MV-4-11 (cell line): ENCODE measurements around the gene TIPRL.

ENCODE experiments used
- DNase-seq: peaks from one replicate; lab custom pipeline; 2025; lab: John Stamatoyannopoulos, UW

Gene TIPRL

GRCh38 chr1:168213349-168213748 lies 34.6 kb downstream of the TIPRL start:
- DNase-seq: no peak

DNA sequence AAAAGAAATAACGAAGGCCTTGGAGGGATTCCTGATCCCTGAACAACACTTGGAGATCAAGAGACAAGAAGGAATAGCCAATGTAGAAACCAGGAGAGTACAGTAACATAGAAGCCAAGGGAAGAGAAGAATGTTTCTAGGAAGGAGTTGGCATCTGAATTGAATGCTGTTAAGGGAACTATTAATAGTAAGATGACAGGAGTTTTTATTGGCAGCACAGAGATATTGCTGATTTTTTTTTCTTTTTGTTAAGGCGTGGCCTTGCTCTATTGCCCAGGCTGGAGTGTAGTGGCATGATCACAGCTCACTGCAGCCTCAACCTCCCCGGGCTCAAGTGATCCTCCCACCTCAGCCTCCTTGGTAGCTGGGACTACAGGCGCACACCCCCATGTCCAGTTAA lies 37.4 kb downstream of the TIPRL start:
- DNase-seq: no peak

GRCh38 chr1:168217664-168218063 lies 38.9 kb downstream of the TIPRL start:
- no peak for DNase-seq

- DNase-seq: no peak
Measured at GRCh38 chr1:168218658-168219057, 39.9 kb downstream of the TIPRL start.

GRCh38 chr1:168220470-168220871 lies 41.7 kb downstream of the TIPRL start:
- peak; percentile 57 for DNase-seq

DNA sequence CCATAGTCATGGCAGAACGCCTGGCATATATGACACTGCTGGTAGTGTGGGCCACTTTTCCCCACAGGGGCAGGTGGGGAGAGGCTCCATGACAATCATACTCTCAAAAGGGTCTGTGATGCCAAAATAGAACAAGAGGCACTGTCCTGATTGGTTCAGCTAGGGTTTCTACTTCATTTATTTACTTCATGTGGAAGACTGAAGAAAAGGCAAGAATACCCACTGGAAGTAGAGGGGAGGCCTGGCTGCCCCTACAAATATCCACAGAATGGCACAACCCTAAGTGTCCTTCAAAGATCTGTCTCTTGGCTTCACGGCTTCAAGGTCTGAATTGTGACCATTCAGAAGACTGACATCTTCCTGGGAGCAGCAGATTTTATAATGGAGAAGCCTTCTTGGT lies 42.5 kb downstream of the TIPRL start:
- no peak for DNase-seq

GRCh38 chr1:168223261-168223660 lies 44.5 kb downstream of the TIPRL start:
- no peak for DNase-seq

DNA sequence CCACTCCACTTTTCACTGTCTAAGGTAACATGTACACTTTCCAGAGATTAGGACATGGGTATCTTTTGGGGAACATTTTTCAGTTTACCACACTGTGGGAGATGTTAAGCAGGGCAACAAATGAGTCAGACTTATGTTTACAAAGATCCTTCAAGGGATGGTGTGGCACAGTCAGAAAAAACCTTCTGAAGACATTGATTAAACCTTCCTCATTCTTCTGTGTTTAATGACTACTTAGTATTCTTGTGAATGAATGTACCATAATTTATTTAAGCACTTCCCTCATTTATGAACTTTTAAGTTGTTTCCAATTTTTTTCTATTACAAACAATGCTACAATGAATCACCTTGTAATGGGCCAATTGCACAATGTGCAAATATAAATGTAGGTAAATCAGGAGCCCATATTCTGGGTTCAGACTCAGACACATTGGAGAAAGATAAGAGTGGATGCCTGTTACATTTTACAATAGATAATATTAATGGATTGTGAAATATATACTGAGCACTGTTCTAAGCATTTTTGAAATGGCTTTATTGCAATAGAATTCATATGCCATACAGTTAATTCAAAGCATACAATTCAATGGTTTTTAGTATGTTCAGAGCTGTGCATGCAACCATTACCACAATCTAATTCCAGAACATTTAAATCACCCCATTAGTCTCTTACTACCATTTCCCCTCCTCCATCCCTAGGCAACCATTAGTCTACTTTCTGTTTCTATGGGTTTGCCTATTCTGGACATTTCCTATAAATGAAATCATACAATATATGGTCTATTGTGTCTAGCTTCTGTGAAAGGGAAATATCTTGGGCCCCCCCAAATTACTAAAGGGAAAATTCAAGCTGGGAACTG lies 45.1 kb downstream of the TIPRL start:
- no peak for DNase-seq

GRCh38 chr1:168224991-168225390 lies 46.2 kb downstream of the TIPRL start:
- no peak for DNase-seq

GRCh38 chr1:168225476-168226190 lies 46.9 kb downstream of the TIPRL start, which contains the start of gene SFT2D2:
Gene SFT2D2 (plus strand): TSS chr1:168226004. CDS start chr1:168226080, 76 bp downstream.
- DNase-seq: peak; percentile 71

GRCh38 chr1:168227620-168228019 lies 48.9 kb downstream of the TIPRL start:
- DNase-seq: no peak

- DNase-seq: no peak
Measured at GRCh38 chr1:168229893-168230292, 51.1 kb downstream of the TIPRL start.

DNA sequence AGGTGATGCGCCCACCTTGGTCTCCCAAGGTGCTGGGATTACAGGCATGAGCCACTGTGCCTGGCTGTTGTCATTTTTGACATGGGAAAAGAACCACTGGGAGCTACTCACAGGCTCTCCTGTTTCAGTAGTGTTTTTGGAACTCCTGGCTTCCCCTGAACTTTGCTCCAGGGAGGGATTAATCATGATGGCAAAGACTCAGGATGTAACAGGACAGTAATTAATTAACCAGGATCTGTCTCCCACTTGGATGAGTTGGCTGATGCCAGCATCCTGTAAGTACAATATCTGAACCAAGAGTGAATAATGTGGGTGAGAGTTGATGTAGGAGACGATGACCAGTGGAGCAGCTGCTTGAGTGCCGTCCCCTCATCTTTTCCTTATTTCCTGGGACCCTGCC lies 51.9 kb downstream of the TIPRL start:
- no peak for DNase-seq

DNA sequence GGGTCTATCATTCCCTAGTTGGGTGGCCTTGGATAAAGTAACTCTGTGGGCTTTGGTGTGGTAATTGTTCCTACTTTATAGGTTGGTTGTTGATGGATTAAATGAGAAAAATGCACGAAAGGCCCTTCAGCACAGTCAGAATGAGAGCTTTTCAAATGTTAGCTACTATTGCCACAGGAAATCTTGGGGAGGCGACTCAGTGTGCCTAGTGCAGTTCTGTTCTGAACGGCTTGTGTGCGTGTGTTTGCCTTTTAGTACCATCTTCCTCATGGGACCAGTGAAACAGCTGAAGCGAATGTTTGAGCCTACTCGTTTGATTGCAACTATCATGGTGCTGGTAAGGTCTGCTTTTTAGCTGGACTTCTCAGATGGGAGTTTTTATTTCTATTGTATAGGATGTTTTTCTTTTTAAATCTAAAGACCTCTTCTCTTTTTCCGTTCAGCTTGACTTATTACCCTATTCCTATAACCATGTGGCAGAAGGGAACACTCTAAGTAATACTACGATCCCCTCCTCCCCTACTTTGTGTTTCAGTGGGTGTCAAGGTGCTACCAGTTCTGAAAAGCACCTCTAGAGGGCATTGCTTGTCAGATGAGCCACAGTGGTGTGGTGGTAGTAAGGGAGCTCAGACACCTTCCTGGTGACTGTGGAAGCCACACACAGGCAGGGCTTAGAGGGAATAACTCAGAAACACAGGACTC lies 56.2 kb downstream of the TIPRL start:
- peak; percentile 15 for DNase-seq

DNA sequence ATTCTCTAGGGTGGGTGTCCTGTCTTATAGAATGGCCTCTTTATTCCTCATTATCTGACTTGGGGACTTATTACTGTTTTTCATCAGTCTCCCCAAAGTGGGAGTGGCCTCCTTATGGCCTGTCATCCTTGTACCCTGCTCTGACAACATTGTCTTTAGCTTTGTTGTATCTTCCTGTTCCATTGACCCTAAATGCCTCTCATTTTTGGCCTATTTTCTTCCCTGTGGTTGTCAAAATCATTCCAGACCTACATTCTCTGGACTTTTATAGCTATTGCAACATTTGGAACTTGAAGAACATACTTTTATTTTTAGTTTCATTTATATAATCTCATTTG lies 56.8 kb downstream of the TIPRL start:
- DNase-seq: no peak

DNA sequence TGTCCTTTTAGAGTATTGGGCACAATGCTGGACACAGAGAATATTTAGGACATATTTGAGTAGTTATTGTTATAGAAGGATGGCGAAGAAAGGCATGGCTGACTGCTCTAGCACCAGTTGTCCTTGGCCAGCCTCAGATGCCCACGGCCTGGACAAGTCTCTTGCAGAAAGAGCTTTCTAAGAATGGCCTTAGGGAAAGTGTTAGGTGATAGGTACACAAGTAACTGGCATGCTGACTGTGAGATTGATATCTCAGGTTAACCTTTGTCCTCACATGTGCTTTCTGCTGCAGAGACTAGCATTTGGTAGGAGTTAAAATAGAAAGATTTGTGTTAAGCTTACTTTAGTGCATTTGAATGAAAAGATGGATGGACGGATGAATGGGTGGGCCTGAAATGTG lies 57.2 kb downstream of the TIPRL start:
- no peak for DNase-seq

DNA sequence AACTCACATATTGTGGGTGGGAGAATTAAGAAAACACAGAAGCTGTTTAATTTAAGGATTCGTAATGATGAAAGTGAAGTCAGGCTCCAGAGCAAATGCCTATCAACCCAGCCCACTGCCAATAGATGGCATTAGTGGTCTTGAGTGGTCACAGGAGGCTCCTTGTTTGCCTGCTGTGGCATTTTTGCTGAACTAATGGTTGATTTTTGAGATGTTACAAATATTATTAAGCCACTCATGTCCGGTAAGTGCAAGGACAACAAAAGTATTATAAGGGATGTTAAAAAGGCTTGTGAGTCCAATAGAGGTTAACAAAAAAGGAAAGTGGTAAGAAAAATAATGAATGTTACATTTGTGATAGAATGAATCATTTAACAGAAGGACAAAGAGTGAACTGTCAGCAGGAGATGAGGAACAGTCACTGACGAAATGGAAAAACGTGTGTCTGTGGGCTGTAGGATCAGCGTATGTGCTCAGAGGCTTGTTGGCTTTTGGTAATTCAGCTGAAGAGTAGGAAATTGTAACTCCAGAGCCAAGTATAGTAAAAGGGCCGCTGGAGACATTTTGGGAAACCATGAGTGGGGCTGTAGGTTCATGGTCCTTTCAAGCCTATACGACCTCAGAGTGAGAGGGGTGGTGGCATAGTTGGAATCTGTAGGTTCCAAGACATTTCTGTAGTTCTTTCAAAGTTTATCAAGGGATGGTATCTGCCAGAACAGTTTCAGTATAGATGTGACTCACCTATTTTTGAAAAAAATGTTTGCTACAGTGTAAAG lies 58.3 kb downstream of the TIPRL start:
- DNase-seq: no peak

DNA sequence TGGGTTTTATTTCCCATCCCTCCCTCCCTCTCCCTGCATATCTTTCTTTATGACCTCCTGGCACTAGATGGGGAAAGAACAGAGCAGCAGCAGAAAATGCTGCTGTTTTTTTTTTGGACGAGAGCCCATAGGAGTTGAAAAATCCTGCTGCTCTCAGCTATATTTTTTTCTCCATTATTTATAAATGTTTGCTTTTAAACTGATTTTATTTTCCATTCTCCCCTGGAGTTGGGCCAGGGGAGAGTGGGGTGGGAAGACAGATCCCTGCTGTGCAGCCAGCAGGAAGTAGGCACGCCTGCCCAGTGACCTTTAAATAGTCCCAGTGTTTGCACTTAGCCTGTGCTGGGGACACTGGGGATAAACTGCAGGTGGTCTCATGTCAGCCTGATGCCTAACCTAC lies 64.4 kb downstream of the TIPRL start:
- DNase-seq: no peak

DNA sequence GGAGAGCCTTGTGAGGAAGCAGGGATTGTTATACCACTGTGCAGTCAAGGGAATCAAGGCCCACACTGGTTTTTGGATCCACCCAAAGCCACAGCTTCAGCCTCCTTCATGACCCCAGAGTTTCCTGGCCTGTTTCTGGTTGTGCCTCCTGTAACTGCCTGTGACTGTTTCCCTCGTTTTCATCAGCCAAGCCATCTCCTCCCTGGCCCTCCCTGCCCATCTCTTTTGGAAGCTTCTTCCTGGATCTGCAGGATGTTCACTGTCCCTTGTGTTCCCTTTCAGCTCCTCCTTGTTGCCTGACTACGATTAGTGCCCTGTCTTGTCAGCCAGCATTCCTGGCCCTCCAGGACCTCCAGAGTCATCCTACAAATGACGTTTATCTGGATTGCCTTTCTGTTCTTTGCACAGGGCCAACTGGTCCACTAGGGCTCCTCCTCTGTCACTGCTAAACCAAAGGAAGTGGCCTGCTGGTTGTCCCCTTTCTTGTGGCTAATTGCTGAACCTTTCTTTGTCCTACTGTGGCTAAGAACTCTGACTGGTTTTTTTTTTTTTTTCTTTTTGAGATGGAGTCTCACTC lies 65.0 kb downstream of the TIPRL start:
- DNase-seq: no peak

- no peak for DNase-seq
Measured at GRCh38 chr1:168245042-168245441, 66.3 kb downstream of the TIPRL start.

GRCh38 chr1:168246506-168246905 lies 67.7 kb downstream of the TIPRL start:
- DNase-seq: no peak
